RPMI7951 (cell line): ENCODE data around the gene CD247. TPM values are rescaled to one million over a fixed set of nuclear protein-coding genes. Genes with fewer than 3 reads are reported as not detected.
"Not testable (repeated sequence)": the region's sequence is repeated elsewhere in the genome, so short reads cannot be mapped to it uniquely, and the experiment has no call there.

ENCODE experiments used
- DNase-seq: peaks from one replicate; pipeline ENCODE4 v3.0.0-alpha.2; 2012; ENCODE audit warnings: low read depth
- total RNA-seq: library from RNA; depleted of rRNA; stranded (reverse); fragments of >200 nt; shearing (Covaris generic); gene quantifications from 2 replicates; pipeline ENCODE4 v1.2.3, GENCODE V29; 2014; rRNA removed

Gene CD247
- 0.20 TPM in 1 of 2 replicates, not detected in the other for total RNA-seq

DNA sequence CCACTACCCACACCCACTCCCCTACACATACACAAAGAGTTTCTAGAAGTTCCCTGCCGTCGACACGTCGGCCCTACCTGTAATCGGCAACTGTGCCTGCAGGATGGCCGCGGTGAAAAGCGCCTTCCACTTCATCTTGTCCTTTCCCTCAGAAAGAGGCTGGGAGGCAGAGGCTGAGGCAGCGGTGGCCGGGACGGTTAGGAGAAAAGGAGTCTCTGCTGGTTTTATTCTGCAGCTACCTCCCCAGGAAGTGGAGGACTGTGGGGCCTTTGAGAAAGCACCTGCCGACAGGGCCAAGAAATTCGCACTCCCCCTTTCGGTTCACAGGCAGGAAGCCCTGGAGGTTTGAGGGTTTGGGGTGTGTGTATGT is at the start of gene CD247:
TSS of gene CD247 (minus strand) at position 199 of the 370 bp plus-strand sequence. CDS start at position 135, 64 bp downstream.
- no peak for DNase-seq

DNA sequence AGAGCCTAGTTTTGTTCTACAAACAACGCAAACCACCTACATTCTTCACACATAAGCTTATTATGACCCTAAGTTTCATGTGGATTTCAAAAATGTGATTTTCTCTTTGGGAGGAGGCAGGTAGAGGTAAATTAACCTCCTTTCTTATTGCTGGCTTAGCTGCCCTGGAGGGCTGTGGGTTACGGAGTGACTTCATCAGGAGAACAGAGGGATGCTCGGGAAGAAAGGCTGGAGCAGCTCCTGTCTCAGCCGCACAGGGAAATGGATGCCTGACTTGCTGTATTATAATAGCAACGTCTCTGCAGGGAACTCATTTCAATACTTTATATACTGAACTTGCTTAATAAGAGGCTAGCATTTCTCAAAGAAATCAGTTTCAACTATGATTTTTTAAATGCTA is 49.3 kb upstream of the CD247 start:
- no peak for DNase-seq

- no peak for DNase-seq
These were observed 48.4 kb upstream of the CD247 start for GRCh38 chr1:167566766-167567165.

- DNase-seq: no peak
These were observed 47.6 kb upstream of the CD247 start for GRCh38 chr1:167565922-167566321.

DNA sequence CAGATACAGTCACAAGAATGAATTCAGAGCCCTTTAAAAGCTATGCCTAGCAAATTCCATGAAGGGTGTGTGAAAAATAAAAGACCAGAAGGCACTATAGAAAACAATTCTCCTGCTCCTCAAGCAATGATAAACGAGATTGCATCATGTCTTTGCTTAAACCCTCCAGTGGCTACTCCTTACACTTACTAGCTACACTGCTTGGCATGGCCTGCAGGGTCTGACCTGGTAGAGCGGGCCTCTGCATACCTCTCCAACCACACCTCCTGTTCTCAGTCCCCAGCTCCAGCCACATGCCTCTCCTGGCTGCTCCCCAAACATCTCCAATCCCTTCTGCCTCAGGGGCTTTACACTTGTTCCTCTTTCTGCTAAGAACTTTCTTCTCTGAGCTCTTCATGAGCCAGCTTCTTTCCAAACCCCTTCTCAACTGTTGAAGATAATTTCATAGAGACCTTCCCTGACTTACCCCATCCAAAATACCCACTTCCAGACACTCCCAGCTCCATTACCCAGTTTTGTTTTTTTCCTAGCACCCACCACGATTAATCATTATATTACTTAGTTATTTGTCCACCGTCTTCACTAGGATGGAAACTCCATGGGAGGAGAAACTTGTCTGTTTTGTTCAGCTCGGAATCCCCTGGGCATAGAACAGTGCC is 46.4 kb upstream of the CD247 start:
- no peak for DNase-seq

DNA sequence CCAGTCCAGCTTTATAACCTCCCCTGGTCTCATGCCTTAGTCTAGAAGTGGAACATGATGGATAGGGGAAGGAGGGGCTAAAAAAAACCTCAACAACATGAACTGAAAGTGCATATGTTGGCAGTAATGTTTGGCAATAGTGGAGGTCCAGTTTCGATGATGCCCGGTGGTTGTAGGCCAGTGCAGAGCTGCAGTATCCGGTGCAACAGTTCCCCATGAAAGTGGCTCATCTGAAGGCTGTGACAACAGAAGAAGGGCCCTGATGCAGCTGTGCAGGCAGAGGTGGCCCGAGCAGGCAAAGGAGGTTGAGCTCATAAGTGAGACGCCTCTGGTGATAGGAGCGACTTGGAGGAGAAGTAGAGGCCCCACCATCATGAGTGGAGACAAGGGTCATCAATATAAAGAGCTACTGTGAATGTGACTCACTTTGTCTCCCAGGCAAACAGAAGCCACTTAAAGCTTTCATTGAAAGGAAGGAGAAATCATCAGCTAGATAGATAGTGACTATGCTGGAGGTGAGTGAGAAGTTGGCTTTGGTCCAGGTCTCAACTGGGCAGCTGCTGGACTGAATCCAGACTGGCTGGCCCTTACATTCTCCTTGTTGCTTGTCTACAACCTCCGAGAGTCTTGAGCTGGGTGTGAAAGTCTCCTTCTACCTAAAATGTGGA is 45.4 kb upstream of the CD247 start:
- peak; percentile 37 for DNase-seq

GRCh38 chr1:167562702-167563101 is 44.4 kb upstream of the CD247 start:
- peak; percentile 29 for DNase-seq

- DNase-seq: peak; percentile 37
These were observed 43.4 kb upstream of the CD247 start for GRCh38 chr1:167561753-167562152.

GRCh38 chr1:167555971-167556714 is 37.8 kb upstream of the CD247 start:
- peak; percentile 58 for DNase-seq

DNA sequence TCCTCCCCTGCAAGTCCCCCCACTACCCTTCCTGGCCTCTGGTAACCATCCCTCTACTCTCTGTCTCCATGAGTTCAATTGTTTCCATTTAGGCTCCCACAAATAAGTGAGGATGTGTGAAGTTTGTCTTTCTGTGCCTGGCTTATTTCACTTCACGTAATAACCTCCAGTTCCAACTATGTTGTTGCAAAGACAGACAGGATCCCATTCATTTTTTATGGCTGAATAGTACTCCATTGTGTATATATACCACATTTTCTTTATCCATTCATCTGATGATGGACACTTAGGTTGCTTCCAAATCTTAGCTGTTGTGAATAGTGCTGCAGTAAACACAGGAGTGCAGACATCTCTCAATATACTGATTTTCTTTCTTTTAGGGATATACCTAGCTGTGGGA is 36.7 kb upstream of the CD247 start:
- DNase-seq: not testable (repeated sequence)

- no peak for DNase-seq
These were observed 35.9 kb upstream of the CD247 start for GRCh38 chr1:167554028-167554779.

- peak; percentile 90 for DNase-seq
These were observed 35.1 kb upstream of the CD247 start, which contains the start of gene CREG1 for GRCh38 chr1:167553136-167554027. Gene CREG1, minus strand, starts transcription at chr1:167553762.

DNA sequence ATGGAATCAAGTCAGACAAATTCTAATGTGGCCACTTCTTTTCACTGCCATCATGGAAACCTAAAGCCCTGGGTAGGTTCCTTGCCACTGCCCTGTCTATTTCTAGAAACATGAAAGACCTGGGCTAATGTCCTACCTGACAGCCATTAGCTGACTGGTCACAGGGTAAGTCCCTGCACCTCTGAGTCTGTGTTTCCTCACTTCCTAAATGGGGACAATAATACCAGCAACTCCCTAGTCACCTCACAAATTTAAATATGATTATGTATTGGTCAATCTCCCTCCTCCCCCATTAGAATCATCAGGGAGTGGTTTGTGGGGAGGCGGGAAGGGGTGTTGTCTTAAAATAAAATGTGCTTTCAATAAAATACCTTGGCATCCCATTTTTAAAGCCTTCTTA is 33.0 kb upstream of the CD247 start:
- no peak for DNase-seq

- DNase-seq: no peak
These were observed 30.0 kb upstream of the CD247 start for GRCh38 chr1:167548059-167548932.

DNA sequence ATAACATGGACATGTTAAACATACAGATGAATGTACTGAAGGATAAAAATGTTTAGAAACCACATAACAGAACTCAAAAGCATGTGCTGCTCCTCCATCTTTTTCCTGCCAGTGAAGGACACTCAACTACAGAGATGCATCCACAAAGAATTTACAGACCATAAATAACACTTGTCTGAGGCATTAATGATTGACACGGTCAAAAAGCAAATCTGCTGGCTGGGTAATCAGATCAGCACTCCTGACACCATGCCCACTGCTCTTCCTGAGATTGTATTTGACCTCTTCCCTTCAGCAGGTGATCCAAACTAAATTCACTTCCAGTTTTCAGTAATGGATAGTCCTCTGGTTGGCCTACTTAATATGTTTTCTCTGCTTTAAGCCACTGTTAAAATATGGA is 28.6 kb upstream of the CD247 start:
- no peak for DNase-seq

DNA sequence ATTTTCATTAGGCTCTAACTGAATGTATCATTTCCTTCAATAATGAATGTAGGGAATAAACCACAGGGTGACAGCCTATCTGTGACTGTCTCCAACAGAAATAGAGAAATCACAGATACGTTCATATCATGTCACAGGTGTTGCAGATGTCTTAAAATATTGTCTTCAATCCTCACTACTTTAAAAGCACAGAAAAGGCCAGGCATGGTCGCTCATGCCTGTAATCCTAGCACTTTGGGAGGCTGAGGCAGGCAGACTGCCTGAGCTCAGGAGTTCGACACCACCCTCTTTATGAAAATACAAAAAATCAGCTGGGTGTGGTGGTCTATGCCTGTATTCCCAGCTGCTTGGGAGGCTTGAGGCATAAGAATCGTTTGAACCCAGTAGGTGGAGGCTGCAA is 27.0 kb upstream of the CD247 start:
- no peak for DNase-seq

GRCh38 chr1:167544447-167545093 is 26.2 kb upstream of the CD247 start:
- no peak for DNase-seq

DNA sequence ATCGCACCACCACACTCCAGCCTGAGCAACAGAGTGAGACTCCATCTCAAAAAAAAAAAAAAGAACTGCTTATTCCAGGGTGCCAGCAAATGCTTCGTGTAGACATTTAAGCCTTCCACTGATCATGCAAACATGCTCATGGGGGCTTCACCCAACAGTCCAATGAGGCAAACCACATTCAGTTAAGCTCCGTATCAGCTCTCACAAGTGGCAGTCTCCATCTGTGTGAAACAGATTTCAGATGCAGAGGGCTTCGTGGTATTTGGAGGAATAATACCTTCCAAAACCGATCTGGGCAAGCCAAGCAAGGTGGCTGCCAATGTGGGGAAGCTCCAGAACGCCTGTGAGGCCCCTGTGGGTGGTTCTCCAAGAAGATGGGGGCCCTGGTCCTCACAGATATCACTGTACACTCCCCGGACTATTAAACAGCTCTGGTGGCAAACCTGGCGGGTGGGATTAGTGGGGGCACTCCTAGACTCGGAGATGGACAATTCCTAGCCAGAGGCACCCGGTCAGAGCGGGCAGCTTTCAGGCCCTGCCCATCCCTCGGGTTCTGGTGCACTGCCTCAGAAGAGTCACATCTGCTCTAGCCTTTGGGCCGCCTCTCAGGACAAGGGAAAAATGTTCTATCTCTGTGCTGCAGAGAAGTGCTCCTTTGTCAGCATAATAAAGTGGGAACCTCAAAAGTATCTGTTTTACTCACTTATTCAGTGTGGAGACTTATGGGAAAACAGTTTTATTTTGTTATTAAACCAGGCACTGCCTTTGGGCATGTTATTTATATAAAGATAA is 25.1 kb upstream of the CD247 start:
- DNase-seq: no peak
